ENCODE results near the gene LONP1.

DNA sequence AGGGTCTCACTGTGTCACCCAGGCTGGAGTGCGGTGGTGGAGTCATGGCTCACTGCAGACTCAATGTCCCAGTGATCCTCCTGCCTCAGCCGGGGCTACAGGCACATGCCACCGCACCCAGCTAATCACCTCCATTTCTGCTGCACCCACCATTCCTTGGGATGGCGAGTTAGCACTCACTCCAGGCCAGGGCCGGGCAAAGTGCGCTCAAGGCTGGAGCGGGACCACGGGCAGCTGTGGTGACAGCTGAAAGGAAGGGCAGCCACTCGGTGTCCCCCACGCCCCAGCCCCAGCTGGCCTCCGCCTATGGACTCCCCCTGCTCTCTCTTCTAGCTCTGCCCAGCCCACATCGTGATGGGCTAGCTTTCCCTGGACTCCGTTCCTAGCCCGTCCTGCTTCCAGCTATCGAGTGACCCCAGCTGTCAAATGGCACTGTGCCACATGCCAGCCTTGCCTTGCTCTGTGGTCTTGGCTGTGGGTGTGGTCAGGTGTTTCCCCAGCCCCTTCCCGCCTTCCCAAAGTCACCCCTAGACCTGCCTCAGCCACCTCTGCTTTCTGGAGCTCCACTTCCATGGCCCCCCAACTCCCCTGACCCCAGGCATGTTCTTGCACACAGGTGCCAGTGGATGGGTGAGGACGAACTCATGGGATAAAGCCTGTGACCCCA is 43.7 kb downstream of the LONP1 start:
- TF ChIP-seq, protein P1, sequence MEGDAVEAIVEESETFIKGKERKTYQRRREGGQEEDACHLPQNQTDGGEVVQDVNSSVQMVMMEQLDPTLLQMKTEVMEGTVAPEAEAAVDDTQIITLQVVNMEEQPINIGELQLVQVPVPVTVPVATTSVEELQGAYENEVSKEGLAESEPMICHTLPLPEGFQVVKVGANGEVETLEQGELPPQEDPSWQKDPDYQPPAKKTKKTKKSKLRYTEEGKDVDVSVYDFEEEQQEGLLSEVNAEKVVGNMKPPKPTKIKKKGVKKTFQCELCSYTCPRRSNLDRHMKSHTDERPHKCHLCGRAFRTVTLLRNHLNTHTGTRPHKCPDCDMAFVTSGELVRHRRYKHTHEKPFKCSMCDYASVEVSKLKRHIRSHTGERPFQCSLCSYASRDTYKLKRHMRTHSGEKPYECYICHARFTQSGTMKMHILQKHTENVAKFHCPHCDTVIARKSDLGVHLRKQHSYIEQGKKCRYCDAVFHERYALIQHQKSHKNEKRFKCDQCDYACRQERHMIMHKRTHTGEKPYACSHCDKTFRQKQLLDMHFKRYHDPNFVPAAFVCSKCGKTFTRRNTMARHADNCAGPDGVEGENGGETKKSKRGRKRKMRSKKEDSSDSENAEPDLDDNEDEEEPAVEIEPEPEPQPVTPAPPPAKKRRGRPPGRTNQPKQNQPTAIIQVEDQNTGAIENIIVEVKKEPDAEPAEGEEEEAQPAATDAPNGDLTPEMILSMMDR (IDR thresholded peaks at IDR 0.05): no peak
- no peak for TF ChIP-seq POLR2A (IDR thresholded peaks at IDR 0.05)
